ENCODE measurements around the gene PACSIN2.

PACSIN2 gene

DNA sequence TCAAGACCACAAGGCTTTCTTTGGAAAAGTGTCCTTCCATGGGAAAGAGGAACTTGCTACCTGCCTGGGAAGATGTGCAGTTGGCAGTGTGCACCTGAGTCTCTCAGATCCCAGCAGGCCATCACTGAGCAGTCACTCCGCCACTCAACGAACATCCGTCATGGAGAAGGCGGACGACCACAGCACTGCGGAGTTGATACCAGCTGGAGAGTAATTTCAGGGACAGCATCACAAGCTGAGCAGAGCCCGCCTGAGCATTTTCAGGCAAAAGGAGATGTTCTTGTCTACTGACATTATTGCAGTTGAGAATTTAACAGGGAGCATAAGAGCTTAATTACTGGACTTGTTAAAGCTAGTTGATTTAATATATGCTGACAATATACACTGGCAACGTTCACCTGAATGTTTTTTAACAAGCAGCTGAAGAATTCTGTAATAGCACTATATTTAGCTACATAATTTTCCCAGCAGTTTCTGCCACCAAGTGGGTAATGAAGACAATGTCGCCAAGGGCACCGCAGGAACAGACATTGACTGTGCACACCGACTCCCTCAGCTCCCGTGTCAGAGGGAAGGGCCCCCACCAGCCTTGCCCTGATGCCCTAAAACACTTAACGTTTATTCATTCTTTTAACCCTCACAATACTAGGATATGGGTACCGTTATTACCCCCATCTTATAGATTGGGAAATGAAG, 105.4 kb downstream of the PACSIN2 start:
- H3K4me3 ChIP-seq (ENCODE audit: low read depth, low read length): no peak overlapping the region
- TF ChIP-seq, protein P1, sequence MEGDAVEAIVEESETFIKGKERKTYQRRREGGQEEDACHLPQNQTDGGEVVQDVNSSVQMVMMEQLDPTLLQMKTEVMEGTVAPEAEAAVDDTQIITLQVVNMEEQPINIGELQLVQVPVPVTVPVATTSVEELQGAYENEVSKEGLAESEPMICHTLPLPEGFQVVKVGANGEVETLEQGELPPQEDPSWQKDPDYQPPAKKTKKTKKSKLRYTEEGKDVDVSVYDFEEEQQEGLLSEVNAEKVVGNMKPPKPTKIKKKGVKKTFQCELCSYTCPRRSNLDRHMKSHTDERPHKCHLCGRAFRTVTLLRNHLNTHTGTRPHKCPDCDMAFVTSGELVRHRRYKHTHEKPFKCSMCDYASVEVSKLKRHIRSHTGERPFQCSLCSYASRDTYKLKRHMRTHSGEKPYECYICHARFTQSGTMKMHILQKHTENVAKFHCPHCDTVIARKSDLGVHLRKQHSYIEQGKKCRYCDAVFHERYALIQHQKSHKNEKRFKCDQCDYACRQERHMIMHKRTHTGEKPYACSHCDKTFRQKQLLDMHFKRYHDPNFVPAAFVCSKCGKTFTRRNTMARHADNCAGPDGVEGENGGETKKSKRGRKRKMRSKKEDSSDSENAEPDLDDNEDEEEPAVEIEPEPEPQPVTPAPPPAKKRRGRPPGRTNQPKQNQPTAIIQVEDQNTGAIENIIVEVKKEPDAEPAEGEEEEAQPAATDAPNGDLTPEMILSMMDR (IDR thresholded peaks at IDR 0.05; ENCODE audit: insufficient read depth, low read length, missing control alignments): no peak
- CTCF ChIA-PET: interaction anchor here (1.3 to 2.3 kb wide), 3 partner anchors 9 to 124 kb away, joined by 4 to 7 read pairs (median 5); no protein-coding TSS in a partner anchor
- POLR2A ChIA-PET: no interaction called here
- no peak for DNase-seq (ENCODE audit: low read depth, low spot score)

DNA sequence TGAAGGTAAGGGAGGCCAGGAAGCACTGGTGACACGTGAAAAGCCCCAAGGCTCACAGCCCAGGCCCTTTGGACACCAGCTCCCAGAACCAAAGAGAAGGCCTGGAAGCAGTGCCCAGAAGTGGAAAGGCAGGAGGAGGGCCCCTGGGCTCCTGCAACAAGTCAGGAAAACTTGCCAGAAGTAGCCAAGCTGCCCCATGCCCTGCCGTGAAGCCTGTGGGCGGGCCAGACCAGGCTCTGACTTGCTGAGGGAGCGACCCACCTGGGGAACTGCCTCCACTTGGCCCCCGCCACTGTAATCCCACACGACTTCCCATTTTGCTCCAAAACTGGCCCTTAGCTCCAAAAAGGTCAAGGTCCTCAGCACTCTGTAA, 106.6 kb downstream of the PACSIN2 start:
- H3K4me3 ChIP-seq (ENCODE audit: low read depth, low read length): no peak overlapping the region

DNA sequence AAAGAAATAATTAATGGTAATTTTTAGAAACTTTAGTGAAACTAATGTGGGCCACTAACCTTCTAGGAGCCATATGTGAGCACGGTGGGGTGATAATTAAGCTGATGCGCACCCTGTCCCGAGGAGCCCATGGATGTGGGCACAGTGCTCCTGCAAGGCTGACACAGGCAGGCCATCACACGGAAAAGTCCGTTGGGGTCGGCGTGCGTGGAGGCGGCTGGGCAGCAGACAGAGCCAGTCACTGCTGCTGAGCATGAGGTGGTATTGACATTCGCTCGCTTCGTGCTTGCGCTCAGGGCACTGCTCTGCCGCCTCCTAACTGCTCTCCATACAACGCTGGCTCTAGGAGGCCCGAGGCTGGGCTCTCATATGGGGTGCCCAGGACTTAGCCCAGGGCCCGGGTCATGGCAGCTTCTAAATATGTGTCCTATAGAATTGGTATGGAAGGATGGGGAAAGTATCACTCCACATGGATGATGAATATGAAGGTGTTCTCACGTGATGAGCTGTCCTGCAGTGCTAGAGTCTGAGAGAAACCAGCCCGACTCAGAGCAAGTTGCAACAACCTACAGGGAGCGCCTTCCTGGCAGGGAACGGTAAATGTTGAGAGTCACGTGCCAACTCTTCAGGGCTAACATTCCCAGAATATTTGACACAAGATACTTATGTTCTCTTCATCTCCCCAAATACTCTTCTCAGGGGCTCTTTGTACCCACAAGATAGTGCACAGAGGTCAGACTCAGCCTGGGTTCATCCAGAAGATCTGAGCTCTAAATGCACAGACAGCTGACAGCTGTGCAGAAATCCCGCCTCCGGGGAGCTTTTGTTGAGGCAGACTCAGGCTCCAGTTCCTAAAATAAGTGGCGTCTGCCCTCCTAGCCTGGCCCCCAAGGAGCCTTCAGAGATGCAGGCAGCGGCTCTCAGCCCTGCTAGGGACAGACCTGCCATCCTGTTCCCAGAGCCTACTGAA, 107.3 kb downstream of the PACSIN2 start:
- no peak overlapping the region for H3K4me3 ChIP-seq (ENCODE audit: low read depth, low read length)
- ChIA-PET POLR2A (no interaction called here), CTCF (interaction anchor here (2.3 kb wide), 1 partner anchor 126 kb away, joined by 7 read pairs; no protein-coding TSS in a partner anchor)
- no peak for DNase-seq (ENCODE audit: low read depth, low spot score)
- TF ChIP-seq, protein P1 (IDR thresholded peaks at IDR 0.05; ENCODE audit: insufficient read depth, low read length, missing control alignments): no peak

More for the DNA sequence above, 106.6 kb downstream of the PACSIN2 start:
- TF ChIP-seq, protein P1 (IDR thresholded peaks at IDR 0.05; ENCODE audit: insufficient read depth, low read length, missing control alignments): no peak
- ChIA-PET CTCF (interaction anchor here (2.3 kb wide), 1 partner anchor 125 kb away, joined by 7 read pairs; no protein-coding TSS in a partner anchor), POLR2A (no interaction called here)
- DNase-seq (ENCODE audit: low read depth, low spot score): no peak

DNA sequence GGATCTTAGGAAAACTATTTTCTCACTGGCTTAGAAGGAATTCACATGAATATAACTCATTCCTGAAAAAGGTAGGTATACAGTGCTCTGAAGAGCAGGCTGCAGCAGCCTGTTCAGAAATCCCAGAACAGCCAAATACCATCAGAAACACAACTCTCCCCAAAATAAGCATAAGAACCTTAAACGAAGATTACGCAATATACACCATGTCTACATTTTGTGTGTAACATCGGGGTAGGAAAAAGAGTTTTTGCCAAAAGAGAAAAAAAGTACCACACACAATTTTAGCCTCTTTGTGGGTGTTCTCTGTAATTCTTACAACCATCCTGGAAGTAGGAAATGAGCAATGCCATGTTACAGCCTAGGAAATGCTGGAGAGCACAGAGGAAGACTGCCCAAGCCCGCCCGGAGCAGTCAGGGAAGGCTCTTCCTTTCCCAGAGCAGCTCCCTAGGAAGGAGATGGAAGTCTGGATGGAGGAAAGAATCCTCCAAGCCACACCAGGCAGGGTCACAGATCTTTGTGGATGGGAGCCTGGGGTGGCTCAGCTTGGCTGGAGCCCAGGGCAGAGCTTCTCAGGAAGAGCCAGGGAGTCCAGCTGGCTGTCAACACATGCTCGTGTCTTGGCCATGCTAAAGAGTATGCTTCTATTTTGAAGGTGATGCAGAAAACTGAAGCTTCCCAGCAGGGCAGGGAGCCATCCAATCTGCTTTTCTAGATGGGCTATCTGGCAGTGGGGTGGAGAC, 108.2 kb downstream of the PACSIN2 start:
- ChIA-PET POLR2A (no interaction called here), CTCF (interaction anchor here (1.1 to 2.3 kb wide), 4 partner anchors 9 to 154 kb away, joined by 3 to 7 read pairs (median 3); no protein-coding TSS in a partner anchor)
- TF ChIP-seq, protein P1 (IDR thresholded peaks at IDR 0.05; ENCODE audit: insufficient read depth, low read length, missing control alignments): no peak
- DNase-seq (ENCODE audit: low read depth, low spot score): no peak
- no peak overlapping the region for H3K4me3 ChIP-seq (ENCODE audit: low read depth, low read length)

DNA sequence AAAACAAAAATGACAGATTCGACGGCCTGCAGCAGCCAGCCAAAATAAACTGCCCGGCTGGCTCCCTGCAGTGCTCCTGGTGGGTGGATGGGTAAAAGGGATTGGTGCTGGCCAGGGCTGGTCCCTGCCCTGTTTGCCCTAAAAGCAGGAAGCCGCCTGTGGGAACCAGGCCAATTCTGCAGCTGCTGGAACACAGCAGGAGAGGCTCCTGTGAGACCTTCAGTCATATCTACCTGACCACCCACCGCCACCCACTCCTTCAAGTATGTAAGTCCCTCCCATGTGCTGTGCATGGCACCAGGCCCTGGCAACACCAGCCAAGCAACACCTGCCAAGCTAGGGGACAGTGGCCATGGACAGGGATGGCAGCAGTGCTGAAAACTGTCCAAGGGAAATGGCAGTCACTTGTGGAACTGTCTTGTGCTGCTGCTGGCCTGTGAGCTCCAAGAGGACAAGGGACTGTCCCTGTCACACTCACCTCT, 109.2 kb downstream of the PACSIN2 start:
- TF ChIP-seq, protein P1 (IDR thresholded peaks at IDR 0.05; ENCODE audit: insufficient read depth, low read length, missing control alignments): no peak
- ChIA-PET CTCF (interaction anchor here (1.1 to 1.7 kb wide), 3 partner anchors 8 to 155 kb away, joined by 3 read pairs; no protein-coding TSS in a partner anchor), POLR2A (no interaction called here)
- H3K4me3 ChIP-seq (ENCODE audit: low read depth, low read length): no peak overlapping the region
- no peak for DNase-seq (ENCODE audit: low read depth, low spot score)
